Measurements from ENCODE around the gene PLEKHA7. TPM values are rescaled to one million over a fixed set of nuclear protein-coding genes. Genes with fewer than 3 reads are reported as not detected.

Gene PLEKHA7
- polyA plus RNA-seq, 1 experiment, result 0.05 TPM

DNA sequence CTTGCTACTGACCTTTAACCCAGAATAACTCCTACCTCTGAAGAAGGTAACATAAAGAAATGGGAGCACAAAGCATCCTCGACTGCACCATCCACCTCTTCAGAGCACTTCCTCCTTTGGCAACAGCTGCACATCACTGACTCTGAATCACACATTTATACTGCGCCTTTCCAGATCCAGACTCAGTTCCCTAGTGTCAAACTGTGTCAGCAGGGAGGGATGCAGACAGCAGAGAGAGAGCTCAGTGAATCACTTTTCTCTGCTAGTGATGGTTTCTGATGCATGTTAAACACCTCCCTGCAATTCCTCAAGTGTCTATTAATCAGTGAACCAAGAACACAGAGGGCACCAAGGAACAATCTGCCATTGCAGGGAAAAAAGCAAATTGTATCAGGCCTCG lies 118.9 kb downstream of the PLEKHA7 start:
- ChIA-PET POLR2A (no interaction called here), CTCF (interaction anchor here (1.0 kb wide), 1 partner anchor 75 kb away, joined by 3 read pairs; no protein-coding TSS in a partner anchor)
- Histone ChIP-seq H3K4me3 (ENCODE audit: low read depth, low read length) (no peak overlapping the region), H3K9me3 (ENCODE audit: control insufficient read depth, insufficient read depth, low read length) (no peaks in the 10 kb centered on the region), H3K27me3 (ENCODE audit: control insufficient read depth, insufficient read depth, low read length) (peaks cover 3% of the 10 kb centered on the region), H3K27ac (ENCODE audit: low read depth, low read length) (no peak overlapping the region)
- DNase-seq (ENCODE audit: low read depth, low spot score), result no peak
- no peak for TF ChIP-seq CTCF (IDR thresholded peaks at IDR 0.05; ENCODE audit: low read depth, low read length)

DNA sequence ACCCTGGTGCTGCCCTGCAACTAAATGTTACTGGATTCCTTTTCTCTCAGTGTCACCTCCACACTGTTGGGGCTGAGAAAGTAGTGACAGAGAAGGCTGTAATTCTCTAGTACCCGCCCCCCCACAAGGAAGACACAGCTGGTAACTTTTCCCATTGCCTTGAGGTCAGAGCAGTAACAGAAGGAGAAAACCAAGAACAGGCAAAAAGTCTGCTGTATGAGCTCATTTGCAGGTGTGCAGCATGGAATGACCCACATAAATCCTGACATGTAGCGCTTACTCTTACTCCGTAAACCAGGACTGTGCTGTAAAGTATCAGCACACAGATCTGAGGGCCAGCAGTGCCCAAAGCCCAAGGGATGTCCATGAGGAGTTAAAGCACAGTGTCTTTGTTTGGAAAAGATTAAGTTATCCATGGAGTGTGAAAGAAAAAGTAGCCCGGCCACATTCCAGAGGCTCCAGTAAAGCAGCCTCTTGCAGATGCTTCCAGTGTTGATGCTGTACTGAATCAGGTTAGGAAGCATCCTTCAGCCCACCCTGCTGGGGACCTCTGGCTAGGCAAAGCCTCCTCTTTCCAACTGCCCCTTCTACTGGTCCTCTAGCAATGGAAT lies 120.7 kb downstream of the PLEKHA7 start:
- H3K27ac ChIP-seq (ENCODE audit: low read depth, low read length), result no peak overlapping the region
- POLR2A ChIA-PET, result no interaction called here
- CTCF ChIA-PET, result no interaction called here

DNA sequence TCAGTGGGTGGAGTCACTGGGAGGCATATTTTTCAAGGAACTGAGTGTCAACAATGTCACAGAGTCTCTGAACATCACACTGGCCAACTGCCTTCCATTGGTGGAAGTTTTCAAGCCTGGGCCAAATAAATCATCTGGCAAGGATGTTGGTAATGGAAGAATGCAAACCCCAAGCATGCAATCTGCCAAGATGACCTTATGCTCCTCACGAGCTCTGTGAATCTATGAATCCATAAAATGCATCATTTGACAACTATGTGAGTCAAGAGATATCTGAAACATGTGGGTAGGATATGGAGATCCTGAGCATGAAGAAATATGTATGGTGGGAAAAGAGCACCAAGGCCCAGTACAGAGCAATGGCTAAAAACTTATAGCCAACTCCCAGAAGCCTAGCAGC lies 122.2 kb downstream of the PLEKHA7 start:
- Histone ChIP-seq H3K27ac (ENCODE audit: low read depth, low read length) (no peak overlapping the region), H3K9me3 (ENCODE audit: control insufficient read depth, insufficient read depth, low read length) (no peaks in the 10 kb centered on the region; the same call in 1 of the 2 replicates), H3K4me3 (ENCODE audit: low read depth, low read length) (no peak overlapping the region), H3K27me3 (ENCODE audit: control insufficient read depth, insufficient read depth, low read length) (no peaks in the 10 kb centered on the region)
- ChIA-PET POLR2A (no interaction called here), CTCF (interaction anchor here (0.6 to 0.7 kb wide), 2 partner anchors 106 to 966 kb away, joined by 3 to 4 read pairs; no protein-coding TSS in a partner anchor)
- no peak for DNase-seq (ENCODE audit: low read depth, low spot score)
- no peak for TF ChIP-seq CTCF (IDR thresholded peaks at IDR 0.05; ENCODE audit: low read depth, low read length)

More for the DNA sequence above, 120.7 kb downstream of the PLEKHA7 start:
- TF ChIP-seq CTCF (IDR thresholded peaks at IDR 0.05; ENCODE audit: low read depth, low read length), result no peak
- Histone ChIP-seq H3K9me3 (ENCODE audit: control insufficient read depth, insufficient read depth, low read length) (no peaks in the 10 kb centered on the region), H3K27me3 (ENCODE audit: control insufficient read depth, insufficient read depth, low read length) (peaks cover under 1% of the 10 kb centered on the region), H3K4me3 (ENCODE audit: low read depth, low read length) (no peak overlapping the region)
- DNase-seq (ENCODE audit: low read depth, low spot score), result no peak

DNA sequence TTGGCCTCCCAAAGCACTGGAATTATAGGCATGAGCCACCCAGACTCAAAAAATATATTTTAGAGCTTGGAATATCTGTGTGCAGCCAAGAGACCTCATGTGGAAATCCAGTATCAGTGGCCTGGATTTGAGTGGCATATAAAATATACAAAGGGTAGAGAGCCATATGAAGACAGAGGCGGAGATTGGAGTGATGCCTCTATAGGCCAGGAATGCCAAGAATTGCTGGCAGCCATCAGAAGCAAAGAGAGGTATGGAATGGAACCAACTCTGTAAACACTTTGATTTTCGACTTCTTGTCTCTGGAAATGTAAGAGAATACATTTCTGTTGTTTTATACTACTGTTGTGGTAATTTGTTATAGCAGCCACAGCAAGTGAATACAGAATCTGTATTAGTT lies 123.0 kb downstream of the PLEKHA7 start:
- ChIA-PET CTCF (no interaction called here), POLR2A (no interaction called here)
- no peak for TF ChIP-seq CTCF (IDR thresholded peaks at IDR 0.05; ENCODE audit: low read depth, low read length)
- Histone ChIP-seq H3K27ac (ENCODE audit: low read depth, low read length) (no peak overlapping the region), H3K27me3 (ENCODE audit: control insufficient read depth, insufficient read depth, low read length) (no peaks in the 10 kb centered on the region), H3K9me3 (ENCODE audit: control insufficient read depth, insufficient read depth, low read length) (no peaks in the 10 kb centered on the region; the same call in 1 of the 2 replicates), H3K4me3 (ENCODE audit: low read depth, low read length) (no peak overlapping the region)
- DNase-seq (ENCODE audit: low read depth, low spot score), result no peak

DNA sequence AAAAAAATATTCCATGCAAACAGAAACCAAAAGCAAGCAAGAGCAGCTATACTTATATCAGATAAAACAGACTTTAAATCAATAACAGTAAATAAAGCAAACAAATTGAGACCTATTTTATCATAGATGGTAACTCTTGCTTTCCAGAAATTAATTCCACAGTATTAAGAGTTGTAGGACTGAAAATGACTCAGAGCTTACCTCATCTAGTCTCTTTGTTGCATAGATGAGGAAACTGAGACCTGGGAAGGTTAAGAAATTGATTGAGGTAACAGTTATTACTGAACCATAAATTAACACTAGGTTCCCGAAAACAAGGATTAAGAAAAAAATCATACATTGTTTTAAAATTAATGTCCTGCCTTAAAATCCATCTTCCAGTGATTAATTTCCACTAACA lies 123.8 kb downstream of the PLEKHA7 start:
- DNase-seq (ENCODE audit: low read depth, low spot score), result no peak
- CTCF ChIA-PET, result interaction anchor here (1.5 kb wide), 1 partner anchor 102 kb away, joined by 3 read pairs; no protein-coding TSS in a partner anchor
- Histone ChIP-seq H3K27ac (ENCODE audit: low read depth, low read length) (no peak overlapping the region), H3K4me3 (ENCODE audit: low read depth, low read length) (no peak overlapping the region), H3K9me3 (ENCODE audit: control insufficient read depth, insufficient read depth, low read length) (no peaks in the 10 kb centered on the region; the same call in 1 of the 2 replicates), H3K27me3 (ENCODE audit: control insufficient read depth, insufficient read depth, low read length) (no peaks in the 10 kb centered on the region)
- TF ChIP-seq CTCF (IDR thresholded peaks at IDR 0.05; ENCODE audit: low read depth, low read length), result no peak
- POLR2A ChIA-PET, result no interaction called here

Data from AG04450 (cell line).